Osteoblast (primary cell): ENCODE measurements around the gene IDH3B. TPM values are rescaled to one million over a fixed set of nuclear protein-coding genes. Genes with fewer than 3 reads are reported as not detected.

ENCODE experiments used
- DNase-seq: peaks from one replicate; pipeline ENCODE4 v3.0.0; 2011; ENCODE audit warnings: low spot score, mixed read lengths; ENCODE audit not compliant: insufficient read length; ENCODE audit errors: missing footprints
- H2AFZ ChIP-seq: 2 replicates; pipeline ENCODE4 v1.6.0; 2011; ENCODE audit warnings: mild to moderate bottlenecking, low read length
- H3K27ac ChIP-seq: 2 replicates; pipeline ENCODE4 v1.5.1; 2011; ENCODE audit warnings: mild to moderate bottlenecking, low read depth, low read length, moderate library complexity
- H3K27me3 ChIP-seq: 2 replicates; pipeline ENCODE4 v1.6.0; 2012; ENCODE audit warnings: mild to moderate bottlenecking, control low read depth, inconsistent platforms, low read length, moderate library complexity; ENCODE audit not compliant: insufficient read depth
- H3K36me3 ChIP-seq: 2 replicates; pipeline ENCODE4 v1.5.1; 2011; ENCODE audit warnings: mild to moderate bottlenecking, low read length, control low read depth, moderate library complexity; ENCODE audit not compliant: insufficient read depth
- H3K4me1 ChIP-seq: 2 replicates; pipeline ENCODE4 v1.5.1; 2011; ENCODE audit warnings: mild to moderate bottlenecking, low read length, control low read depth, moderate library complexity; ENCODE audit not compliant: insufficient read depth
- H3K4me2 ChIP-seq: 2 replicates; pipeline ENCODE4 v1.6.0; 2011; ENCODE audit warnings: mild to moderate bottlenecking, low read length; ENCODE audit not compliant: insufficient read depth
- H3K4me3 ChIP-seq: fragments of 200-600 bp; sonication (generic); 3 replicates; pipeline ENCODE4 v1.5.1; 2012; ENCODE audit warnings: mild to moderate bottlenecking, low read length, inconsistent platforms; ENCODE audit not compliant: insufficient read depth
- H3K79me2 ChIP-seq: 2 replicates; pipeline ENCODE4 v1.6.0; 2012; ENCODE audit warnings: mild to moderate bottlenecking, low read length, control low read depth, inconsistent platforms; ENCODE audit not compliant: insufficient read depth
- H3K9me3 ChIP-seq: 2 replicates; pipeline ENCODE4 v1.5.1; 2011; ENCODE audit warnings: low read depth, low read length, control low read depth
- H4K20me1 ChIP-seq: 2 replicates; pipeline ENCODE4 v1.6.0; 2012; ENCODE audit warnings: mild to moderate bottlenecking, low read length, control low read depth; ENCODE audit not compliant: insufficient read depth
- total RNA-seq: library from RNA; depleted of rRNA; stranded (reverse); fragments of >200 nt; gene quantifications from 2 replicates; pipeline ENCODE4 v1.2.3, GENCODE V29; 2012
- TF ChIP-seq, protein P1 (sequence below): IDR thresholded peaks from 2 replicates; pipeline ENCODE4 v1.5.1; 2011; ENCODE audit warnings: mild to moderate bottlenecking, low read depth, low read length, moderate library complexity; ENCODE audit errors: extremely low read depth

The IDH3B gene
- total RNA-seq, 1 donor, result 71.7 TPM

DNA sequence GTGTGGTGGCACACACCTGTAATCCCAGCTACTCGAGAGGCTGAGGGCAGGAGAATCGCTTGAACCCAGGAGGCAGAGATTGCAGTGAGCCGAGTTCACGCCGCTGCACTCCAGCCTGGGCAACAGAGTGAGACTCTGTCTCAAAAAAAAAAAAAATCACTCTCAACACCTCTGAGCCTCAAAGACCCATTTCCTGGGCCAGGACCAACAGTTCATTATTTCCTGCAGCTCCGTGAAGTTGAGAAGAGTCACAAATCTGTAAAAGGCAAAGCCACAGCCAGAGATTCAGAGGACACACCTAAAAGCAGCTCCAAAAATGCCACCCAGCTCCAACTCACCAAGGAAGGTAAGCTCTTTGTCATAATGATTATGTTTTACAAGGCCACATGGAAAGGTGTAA is 26.8 kb downstream of the IDH3B start:
- no peak overlapping the region for H3K4me3 ChIP-seq
- no peaks in the 10 kb centered on the region for H3K9me3 ChIP-seq
- no peaks in the 10 kb centered on the region for H3K79me2 ChIP-seq
- H3K27ac ChIP-seq, result no peak overlapping the region
- no peaks in the 10 kb centered on the region for H3K4me1 ChIP-seq
- H3K4me2 ChIP-seq, result no peak overlapping the region
- no peaks in the 10 kb centered on the region for H3K36me3 ChIP-seq
- no peak overlapping the region for H2AFZ ChIP-seq
- TF ChIP-seq, protein P1, sequence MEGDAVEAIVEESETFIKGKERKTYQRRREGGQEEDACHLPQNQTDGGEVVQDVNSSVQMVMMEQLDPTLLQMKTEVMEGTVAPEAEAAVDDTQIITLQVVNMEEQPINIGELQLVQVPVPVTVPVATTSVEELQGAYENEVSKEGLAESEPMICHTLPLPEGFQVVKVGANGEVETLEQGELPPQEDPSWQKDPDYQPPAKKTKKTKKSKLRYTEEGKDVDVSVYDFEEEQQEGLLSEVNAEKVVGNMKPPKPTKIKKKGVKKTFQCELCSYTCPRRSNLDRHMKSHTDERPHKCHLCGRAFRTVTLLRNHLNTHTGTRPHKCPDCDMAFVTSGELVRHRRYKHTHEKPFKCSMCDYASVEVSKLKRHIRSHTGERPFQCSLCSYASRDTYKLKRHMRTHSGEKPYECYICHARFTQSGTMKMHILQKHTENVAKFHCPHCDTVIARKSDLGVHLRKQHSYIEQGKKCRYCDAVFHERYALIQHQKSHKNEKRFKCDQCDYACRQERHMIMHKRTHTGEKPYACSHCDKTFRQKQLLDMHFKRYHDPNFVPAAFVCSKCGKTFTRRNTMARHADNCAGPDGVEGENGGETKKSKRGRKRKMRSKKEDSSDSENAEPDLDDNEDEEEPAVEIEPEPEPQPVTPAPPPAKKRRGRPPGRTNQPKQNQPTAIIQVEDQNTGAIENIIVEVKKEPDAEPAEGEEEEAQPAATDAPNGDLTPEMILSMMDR, result no peak
- peaks cover 8% of the 10 kb centered on the region for H3K27me3 ChIP-seq
- DNase-seq, result no peak
- no peaks in the 10 kb centered on the region for H4K20me1 ChIP-seq

DNA sequence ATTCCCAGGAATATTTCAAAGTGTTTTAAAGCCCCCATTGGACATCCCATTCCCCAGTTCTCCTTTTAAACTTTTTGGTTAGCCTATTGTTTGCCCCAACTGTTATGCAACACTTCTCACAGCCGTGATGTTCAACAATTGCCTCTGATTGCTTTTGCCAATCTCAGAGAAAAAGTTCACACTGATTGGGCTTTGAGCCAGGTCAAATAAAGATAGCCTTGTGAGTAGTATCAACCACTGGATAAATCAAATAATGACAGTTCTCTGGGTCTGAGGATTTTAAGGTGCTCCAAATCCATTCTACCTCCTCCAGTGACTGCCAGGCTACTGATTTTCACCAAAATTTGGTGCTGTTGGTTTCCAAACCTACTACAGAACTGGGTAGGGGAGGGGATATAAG is 30.6 kb downstream of the IDH3B start:
- Histone ChIP-seq H3K27me3 (peaks cover 8% of the 10 kb centered on the region), H3K9me3 (no peaks in the 10 kb centered on the region), H4K20me1 (no peaks in the 10 kb centered on the region), H3K27ac (no peak overlapping the region), H3K4me3 (no peak overlapping the region), H3K4me2 (no peak overlapping the region), H3K79me2 (no peaks in the 10 kb centered on the region), H3K4me1 (no peaks in the 10 kb centered on the region), H3K36me3 (no peaks in the 10 kb centered on the region), H2AFZ (no peak overlapping the region)
- TF ChIP-seq, protein P1, result no peak
- no peak for DNase-seq

DNA sequence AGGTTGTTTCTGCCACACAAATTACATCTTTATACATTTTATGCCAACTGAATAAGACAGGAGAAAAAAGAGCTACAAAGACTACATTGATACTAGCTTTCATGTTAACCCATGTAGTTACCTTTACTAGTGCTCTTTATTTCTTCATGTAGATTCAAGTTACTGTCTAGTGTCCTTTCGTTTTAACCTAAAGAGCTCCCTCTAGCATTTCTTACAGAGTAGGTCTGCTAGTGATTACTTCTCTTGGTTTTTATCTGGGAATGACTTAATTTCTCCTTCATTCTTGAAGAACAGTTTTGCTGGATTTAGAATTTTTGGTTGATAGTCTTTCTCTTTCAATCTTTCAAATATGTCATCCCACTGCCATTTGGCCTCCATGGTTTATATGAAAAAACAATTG is 32.8 kb downstream of the IDH3B start:
- TF ChIP-seq, protein P1, result peak; percentile 18
- no peaks in the 10 kb centered on the region for H3K79me2 ChIP-seq
- no peaks in the 10 kb centered on the region for H4K20me1 ChIP-seq
- peaks cover 2% of the 10 kb centered on the region for H3K9me3 ChIP-seq
- no peaks in the 10 kb centered on the region for H3K36me3 ChIP-seq
- H3K4me2 ChIP-seq, result no peak overlapping the region
- H3K4me1 ChIP-seq, result no peaks in the 10 kb centered on the region
- H2AFZ ChIP-seq, result no peak overlapping the region
- no peak for DNase-seq
- H3K27me3 ChIP-seq, result peaks cover 8% of the 10 kb centered on the region
- no peak overlapping the region for H3K27ac ChIP-seq
- no peak overlapping the region for H3K4me3 ChIP-seq

DNA sequence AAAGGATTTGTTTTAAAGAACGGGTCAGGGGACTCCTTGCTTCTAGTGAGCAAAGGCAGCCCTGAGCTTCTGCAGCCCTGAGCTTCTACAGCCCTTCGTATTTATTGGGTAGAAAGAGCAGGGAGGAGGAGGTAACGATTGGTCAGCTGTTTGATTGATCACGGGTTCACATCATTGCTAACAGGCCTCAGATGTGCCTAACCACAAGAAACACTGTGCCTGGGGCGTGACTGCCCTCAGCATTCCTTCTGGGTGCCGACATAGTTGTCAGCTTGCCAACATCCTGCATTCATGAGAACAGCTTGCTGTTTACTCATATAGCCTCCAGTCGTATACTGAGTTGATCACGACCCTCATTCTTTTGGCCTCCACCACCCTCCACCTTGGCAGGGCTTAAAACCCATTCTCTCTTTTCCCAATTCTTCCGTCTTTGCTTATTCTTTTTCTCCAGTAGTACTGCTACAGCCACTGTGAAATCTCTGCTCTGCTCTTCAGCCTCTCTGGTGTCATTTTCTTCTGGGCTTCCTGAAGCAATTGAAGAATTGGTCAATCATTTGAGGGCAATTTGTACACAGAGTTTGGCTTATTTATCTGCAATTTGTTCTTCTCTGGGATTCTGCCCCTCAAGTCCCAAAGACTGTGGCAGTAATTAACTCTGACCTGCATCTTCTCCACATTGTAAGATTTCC is 37.0 kb downstream of the IDH3B start:
- Histone ChIP-seq H3K27ac (no peak overlapping the region), H4K20me1 (no peaks in the 10 kb centered on the region), H3K79me2 (no peaks in the 10 kb centered on the region), H2AFZ (no peak overlapping the region), H3K4me1 (no peaks in the 10 kb centered on the region), H3K27me3 (peaks cover 5% of the 10 kb centered on the region), H3K4me2 (no peak overlapping the region), H3K4me3 (no peak overlapping the region), H3K36me3 (no peaks in the 10 kb centered on the region), H3K9me3 (peaks cover 3% of the 10 kb centered on the region)
- DNase-seq, result no peak
- TF ChIP-seq, protein P1, result no peak
